GM18505 (cell line): ENCODE results near the gene NRXN3.

ENCODE experiments used
- ATAC-seq: cut with Tn5 transposase; IDR thresholded peaks from one replicate; pipeline ENCODE4 v1.9.1; 2021; ENCODE audit not compliant: unreplicated experiment
- POLR2A ChIP-seq: IDR thresholded peaks from 4 replicates; pipeline ENCODE4 v1.6.1; 2011; ENCODE audit warnings: borderline replicate concordance; ENCODE audit not compliant: insufficient read depth, insufficient read length; ENCODE audit errors: extremely low read depth

Gene NRXN3

GRCh38 chr14:79378020-79378419 is 1207.8 kb downstream of the NRXN3 start:
- no peak for ATAC-seq
- no peak for TF ChIP-seq POLR2A

GRCh38 chr14:79379266-79379665 is 1209.1 kb downstream of the NRXN3 start:
- TF ChIP-seq POLR2A = no peak
- no peak for ATAC-seq

- ATAC-seq = no peak
- TF ChIP-seq POLR2A = no peak
Measured at GRCh38 chr14:79383031-79383430, 1212.9 kb downstream of the NRXN3 start.

GRCh38 chr14:79383475-79383874 is 1213.3 kb downstream of the NRXN3 start:
- ATAC-seq = no peak
- TF ChIP-seq POLR2A = no peak

- ATAC-seq = no peak
- no peak for TF ChIP-seq POLR2A
Measured at GRCh38 chr14:79395061-79395460, 1224.9 kb downstream of the NRXN3 start.

- no peak for TF ChIP-seq POLR2A
- no peak for ATAC-seq
Measured at GRCh38 chr14:79404874-79405511, 1234.8 kb downstream of the NRXN3 start.

GRCh38 chr14:79405512-79405910 is 1235.3 kb downstream of the NRXN3 start:
- no peak for ATAC-seq
- TF ChIP-seq POLR2A = no peak

- ATAC-seq = no peak
Measured at GRCh38 chr14:79407572-79407971, 1237.4 kb downstream of the NRXN3 start.

GRCh38 chr14:79408696-79409095 is 1238.5 kb downstream of the NRXN3 start:
- TF ChIP-seq POLR2A = no peak
- ATAC-seq = no peak

More at GRCh38 chr14:79407572-79407971, 1237.4 kb downstream of the NRXN3 start:
- TF ChIP-seq POLR2A = no peak

GRCh38 chr14:79411403-79412174 is 1241.4 kb downstream of the NRXN3 start:
- no peak for ATAC-seq
- TF ChIP-seq POLR2A = no peak

GRCh38 chr14:79412822-79413221 is 1242.6 kb downstream of the NRXN3 start:
- no peak for ATAC-seq
- no peak for TF ChIP-seq POLR2A

GRCh38 chr14:79413734-79414428 is 1243.7 kb downstream of the NRXN3 start:
- no peak for TF ChIP-seq POLR2A
- no peak for ATAC-seq

- ATAC-seq = no peak
Measured at GRCh38 chr14:79415726-79416125, 1245.6 kb downstream of the NRXN3 start.

More at GRCh38 chr14:79415726-79416125, 1245.6 kb downstream of the NRXN3 start:
- no peak for TF ChIP-seq POLR2A
